ENCODE data around the gene LRMDA.

- no peak for TF ChIP-seq POLR2A (IDR thresholded peaks at IDR 0.05)
- TF ChIP-seq CTCF (IDR thresholded peaks at IDR 0.05) = no peak
- no peak for TF ChIP-seq EP300 (IDR thresholded peaks at IDR 0.05)
Measured at GRCh38 chr10:75436896-75437295, 5.5 kb downstream of the LRMDA start.

Data from sigmoid colon (tissue), 4 donors.